ENCODE measurements around the gene ATRX.

DNA sequence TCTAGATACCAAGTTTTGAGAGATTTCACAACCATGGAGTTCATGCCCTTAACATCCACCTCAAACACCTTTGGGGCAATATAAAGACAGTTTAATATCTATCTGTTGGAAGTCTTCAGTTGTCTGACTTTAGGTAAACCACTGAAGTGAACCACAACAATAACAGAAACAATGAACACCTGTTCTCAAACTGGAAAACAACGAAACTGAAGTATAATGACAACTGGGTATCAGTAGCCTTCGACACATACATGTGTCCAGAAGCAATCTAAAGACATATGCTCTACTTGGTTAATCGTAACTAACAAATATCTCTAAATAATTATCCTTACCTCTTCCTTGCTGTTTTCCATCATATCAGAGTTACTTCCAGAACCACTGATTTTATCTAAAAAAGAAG is 87.8 kb downstream of the ATRX start:
- no peak for TF ChIP-seq POLR2A (IDR thresholded peaks at IDR 0.05)
- TF ChIP-seq, protein P1, sequence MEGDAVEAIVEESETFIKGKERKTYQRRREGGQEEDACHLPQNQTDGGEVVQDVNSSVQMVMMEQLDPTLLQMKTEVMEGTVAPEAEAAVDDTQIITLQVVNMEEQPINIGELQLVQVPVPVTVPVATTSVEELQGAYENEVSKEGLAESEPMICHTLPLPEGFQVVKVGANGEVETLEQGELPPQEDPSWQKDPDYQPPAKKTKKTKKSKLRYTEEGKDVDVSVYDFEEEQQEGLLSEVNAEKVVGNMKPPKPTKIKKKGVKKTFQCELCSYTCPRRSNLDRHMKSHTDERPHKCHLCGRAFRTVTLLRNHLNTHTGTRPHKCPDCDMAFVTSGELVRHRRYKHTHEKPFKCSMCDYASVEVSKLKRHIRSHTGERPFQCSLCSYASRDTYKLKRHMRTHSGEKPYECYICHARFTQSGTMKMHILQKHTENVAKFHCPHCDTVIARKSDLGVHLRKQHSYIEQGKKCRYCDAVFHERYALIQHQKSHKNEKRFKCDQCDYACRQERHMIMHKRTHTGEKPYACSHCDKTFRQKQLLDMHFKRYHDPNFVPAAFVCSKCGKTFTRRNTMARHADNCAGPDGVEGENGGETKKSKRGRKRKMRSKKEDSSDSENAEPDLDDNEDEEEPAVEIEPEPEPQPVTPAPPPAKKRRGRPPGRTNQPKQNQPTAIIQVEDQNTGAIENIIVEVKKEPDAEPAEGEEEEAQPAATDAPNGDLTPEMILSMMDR (IDR thresholded peaks at IDR 0.05) = no peak

Measured in adrenal gland (tissue), 5 donors.